Left cardiac atrium (tissue), 4 donors: ENCODE results near the gene DRD3. TPM values are rescaled to one million over a fixed set of nuclear protein-coding genes. Genes with fewer than 3 reads are reported as not detected.

Experiments used
- ATAC-seq, 2 donors: fragments of 200-7000 bp; cut with Tn5 transposase; one replicate each; pipeline ENCODE4 v1.9.1; 2020; ENCODE audit warnings: mild to moderate bottlenecking in 2 of 2, moderate library complexity in 2 of 2
- DNase-seq: peaks from one replicate; pipeline ENCODE4 v3.0.0-alpha.2; 2020
- intact Hi-C, 2 donors: fragments of 100-400 bp; cut with DNase I; formaldehyde crosslinking; loops; one replicate each; pipeline versions ENCODE4 v1.14.1 to v1.15.1; 2022 to 2023
- long read RNA-seq: library from polyadenylated mRNA; unstranded; transcript quantifications from one replicate; pipeline ENCODE4 v2.0.0, GENCODE V29; 2021
- total RNA-seq, 2 donors: library from RNA; stranded (reverse); fragmentation: NEBNext Ultra II Directional; extraction: Animal tissue kit (Norgen Biotek cat#: 25700); gene quantifications; one replicate each; pipeline ENCODE4 v1.2.1, GENCODE V29; 2021
- donor health status: DM: no; HTN: yes; CAD: no.
- donor health status: DM: no; HTN: yes; CAD: no; lungs with severe emphysema.
- donor health status: DM: yes; HTN: yes; CAD: no.
- donor health status: Dilated cardiomyopathy.

DRD3 gene
- not detected for total RNA-seq
- long read RNA-seq, result 0 reads

DNA sequence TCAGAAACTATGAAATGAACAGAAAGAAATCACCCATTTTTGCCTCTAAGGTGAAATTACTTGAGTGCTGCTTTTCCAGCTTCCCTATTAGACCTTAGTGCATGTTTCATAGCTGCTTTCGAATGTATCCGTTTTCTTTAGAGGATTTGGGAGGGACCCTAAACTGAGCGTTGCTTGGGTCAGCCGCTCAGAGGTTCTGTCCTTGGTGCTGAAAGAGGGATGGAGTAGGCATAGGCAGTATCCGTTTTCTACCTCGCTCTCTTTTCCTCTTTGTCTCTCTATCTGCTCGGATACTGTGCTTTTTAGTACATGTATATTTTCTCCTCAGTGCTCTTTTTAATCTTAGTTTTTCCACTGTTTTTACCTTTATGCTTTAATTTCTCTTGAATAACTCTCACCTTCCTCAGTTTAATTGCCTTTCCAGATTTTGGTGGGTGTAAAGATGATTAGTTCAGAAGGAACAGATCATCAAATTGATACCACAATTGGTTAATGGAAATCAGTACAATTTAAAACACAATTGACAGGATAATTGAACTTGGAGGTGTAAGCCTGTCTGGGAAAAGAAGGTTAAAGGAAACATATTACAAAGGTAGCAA lies at the start of gene DRD3:
Gene DRD3, minus strand, starts transcription at position 283 of the 599 bp plus-strand sequence. CDS start 7,060 bp downstream, outside the sequence.
- intact Hi-C loops, result no loop called here
- DNase-seq, result no peak
- peak; percentile 41 to 47 for ATAC-seq

DNA sequence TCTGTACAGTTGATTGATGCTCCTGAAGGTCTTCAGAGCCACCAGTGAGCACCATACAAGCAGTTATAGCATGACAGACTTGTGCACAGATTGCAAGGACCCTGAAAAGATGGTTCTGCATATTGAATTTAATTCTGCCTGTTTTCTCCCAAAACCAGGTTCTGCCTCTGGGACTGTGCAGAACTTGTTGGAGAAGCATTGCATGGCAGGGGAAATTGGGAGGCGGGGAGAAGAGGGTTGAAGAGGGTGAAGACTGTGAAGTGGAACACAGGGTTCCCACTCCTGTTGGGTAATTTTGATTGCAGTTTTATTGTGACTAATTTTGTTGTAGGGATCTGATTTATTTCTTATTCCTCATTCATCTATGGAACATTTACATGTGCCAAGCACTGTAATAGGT lies 48.2 kb upstream of the DRD3 start:
- DNase-seq (no peak), ATAC-seq (no peak)
- intact Hi-C loops, result no loop called here

DNA sequence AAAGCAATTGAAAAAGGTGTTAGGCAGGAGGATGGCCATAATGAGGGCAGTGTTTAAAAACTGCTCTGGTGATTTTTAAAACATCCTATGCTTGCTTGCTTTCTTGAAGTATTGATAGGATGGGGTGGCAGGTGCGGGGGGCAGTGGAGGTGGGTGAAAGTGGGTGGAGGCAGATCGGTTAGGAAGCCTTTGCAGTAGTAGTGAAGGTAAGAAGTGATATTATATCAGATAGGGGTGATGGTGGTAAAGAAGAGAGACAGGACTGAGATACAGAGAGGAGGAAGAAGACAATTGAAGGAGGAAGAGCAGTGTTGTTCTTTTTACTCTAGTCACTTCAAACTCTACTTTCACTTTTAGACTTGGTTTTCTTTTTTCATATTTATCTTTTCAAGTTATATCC lies 47.5 kb upstream of the DRD3 start:
- DNase-seq (no peak), ATAC-seq (no peak)
- intact Hi-C loops, result no loop called here

DNA sequence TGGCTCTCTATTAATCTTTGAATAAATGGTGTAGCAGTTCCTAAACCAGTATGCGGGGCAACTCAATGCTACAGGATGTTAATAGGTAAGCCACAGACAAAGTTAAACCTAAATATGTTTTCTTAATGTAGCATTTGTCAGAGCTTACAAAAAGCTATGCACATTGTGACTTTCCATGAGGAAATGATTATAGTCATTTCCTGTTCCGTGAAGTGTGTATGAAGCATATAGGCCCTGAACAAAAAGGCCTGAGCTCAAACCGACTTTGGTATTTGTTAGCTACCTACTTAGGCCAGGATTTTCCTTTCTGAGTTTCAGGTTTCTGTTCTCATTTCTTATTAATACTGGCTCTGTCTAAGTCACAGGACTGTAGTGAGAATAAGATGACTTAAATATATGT lies 44.3 kb upstream of the DRD3 start:
- ATAC-seq (no peak), DNase-seq (no peak)
- intact Hi-C loops, result no loop called here

DNA sequence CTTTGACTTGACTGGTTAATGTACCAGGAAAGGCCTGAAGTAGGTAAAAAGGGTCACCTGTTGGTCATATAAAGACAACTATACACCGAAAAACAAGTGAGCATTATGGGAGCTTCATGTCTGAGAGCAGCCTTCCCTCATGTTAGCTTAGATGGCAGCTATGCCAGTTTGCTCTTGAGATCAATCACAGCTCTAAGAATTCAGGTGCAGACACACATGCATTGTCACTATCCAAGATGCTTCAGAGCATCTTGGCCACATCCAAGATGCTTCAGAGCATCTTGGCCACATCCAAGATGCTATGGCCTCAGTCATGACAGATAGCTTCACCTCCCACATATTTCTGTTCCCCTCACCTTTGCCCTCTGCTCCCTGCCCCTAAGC lies 43.0 kb upstream of the DRD3 start:
- intact Hi-C loops, result no loop called here
- ATAC-seq (no peak), DNase-seq (no peak)

DNA sequence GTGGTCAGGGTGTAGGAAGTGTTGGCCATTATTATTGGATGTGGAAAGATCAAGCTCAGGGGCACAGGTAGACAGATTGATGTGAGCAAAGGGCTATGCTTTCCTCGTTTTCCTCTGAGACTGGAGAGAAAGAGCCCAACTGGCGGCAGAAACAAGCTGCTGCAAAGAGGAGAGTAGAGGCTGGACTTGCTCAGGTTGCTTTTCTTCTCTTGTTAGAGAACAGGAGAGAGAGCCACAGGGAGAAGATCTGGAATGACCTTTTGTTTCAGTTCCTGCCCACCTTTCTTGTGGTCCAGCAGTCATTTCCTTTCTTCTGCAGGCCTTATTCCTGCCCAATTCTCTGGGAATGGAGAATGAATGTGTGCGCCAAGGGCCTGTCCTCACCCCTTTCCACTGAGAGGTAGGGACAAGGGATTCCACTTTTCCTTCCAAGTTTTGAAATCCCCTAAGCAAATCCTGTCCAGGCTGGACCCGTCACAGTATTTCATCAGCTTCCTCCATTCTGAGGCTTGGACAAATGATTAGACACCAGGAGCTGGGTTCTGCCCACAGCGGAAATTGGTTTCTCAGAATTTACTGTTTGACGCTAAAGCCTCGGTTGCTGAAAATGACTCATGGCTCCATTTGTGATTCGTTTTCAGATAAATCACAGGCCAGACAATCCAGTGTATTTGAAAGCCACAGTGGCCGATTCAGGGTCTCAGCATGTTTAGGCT lies 42.5 kb upstream of the DRD3 start:
- DNase-seq (peak; percentile 34), ATAC-seq (peak; percentile 82)
- intact Hi-C loops, result no loop called here

DNA sequence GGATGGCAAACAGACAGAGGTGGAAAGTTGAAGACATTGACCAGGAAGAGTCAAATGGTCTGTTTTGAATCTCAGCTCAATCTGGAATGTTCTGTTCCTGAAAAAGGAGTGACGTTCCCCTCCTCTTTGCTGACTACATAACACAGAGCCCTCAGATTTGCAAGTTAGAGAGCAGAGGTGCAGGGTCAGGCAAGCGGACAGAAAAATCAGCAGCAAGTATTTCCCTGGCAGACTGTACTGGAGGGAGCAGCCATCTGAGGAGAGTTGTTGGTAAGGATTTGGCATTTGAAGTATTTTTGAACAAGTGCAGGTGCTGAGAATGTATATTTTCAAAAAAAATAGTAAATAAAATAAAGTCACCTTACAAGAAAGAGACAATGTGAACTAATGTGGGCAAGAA lies 40.9 kb upstream of the DRD3 start:
- ATAC-seq, result no peak

DNA sequence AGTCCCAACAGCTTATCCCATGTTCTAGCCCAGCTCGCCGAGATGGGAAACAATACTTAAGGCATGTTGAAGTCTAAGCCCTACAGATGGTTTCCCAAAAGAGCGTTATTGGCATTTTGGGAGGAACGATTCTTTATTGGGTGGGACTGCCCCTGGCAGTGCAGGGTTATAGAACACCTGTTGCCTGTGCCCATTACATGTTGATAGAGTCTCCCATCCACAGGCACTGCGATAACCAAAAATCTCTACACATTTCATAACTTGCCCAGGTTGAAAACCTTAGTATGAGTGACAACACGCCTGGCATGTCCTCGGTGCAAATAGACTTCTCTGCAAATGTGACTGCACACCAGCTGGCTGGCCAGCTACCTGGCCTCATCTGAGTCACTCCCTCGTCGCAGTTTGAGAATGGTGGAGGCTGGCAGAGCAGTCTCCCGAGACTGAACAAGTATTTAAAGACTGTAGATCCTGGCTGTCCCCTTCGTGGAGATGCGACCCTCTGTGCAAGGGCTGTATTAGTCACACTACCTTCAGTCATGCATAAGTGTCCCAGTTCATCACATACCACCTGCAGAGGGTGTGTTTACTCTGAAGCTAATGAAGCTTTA lies 39.8 kb upstream of the DRD3 start:
- intact Hi-C loops, result no loop called here
- ATAC-seq (no peak), DNase-seq (no peak)

More for the DNA sequence above, 40.9 kb upstream of the DRD3 start:
- intact Hi-C loops, result no loop called here
- DNase-seq, result no peak

DNA sequence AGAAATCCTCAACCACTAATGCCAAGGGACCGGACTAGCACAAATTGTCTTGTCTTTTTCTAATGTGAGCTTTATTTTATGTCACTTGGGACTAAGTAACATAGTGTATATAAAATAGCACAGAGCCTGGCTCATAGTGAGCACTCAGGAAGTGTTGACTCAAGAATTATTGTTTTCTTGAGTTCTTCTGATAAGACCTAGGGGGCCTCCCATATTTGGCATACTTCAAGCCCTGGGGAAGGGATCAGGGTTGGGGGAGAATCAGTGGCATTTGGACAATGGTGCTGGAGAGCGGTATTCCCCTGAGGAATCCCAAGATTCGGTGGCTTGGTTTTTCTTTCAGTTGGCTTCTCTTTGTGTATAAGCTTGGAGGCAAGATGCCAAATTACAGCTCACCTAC lies 39.2 kb upstream of the DRD3 start:
- DNase-seq, result no peak
- no peak for ATAC-seq
- intact Hi-C loops, result no loop called here

DNA sequence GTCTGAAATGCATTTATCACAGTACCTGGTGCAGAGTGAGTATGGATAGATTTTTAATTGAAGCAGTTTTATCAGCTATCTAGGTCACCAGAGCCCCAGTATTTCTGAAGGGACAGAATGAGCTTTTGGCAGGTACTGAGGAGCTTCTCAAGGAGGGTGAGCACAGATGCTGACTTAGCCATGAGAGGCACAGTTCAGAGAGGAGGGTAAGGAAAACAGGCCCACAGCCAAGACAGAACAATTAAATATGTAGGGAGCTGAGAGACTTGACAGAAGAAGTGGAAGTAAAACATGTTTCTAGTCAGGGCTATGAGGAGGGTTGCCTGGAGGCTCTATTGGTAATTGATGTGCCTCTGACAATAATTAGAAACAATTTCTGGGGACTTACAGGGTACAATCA lies 38.4 kb upstream of the DRD3 start:
- ATAC-seq (no peak), DNase-seq (no peak)
- intact Hi-C loops, result no loop called here

DNA sequence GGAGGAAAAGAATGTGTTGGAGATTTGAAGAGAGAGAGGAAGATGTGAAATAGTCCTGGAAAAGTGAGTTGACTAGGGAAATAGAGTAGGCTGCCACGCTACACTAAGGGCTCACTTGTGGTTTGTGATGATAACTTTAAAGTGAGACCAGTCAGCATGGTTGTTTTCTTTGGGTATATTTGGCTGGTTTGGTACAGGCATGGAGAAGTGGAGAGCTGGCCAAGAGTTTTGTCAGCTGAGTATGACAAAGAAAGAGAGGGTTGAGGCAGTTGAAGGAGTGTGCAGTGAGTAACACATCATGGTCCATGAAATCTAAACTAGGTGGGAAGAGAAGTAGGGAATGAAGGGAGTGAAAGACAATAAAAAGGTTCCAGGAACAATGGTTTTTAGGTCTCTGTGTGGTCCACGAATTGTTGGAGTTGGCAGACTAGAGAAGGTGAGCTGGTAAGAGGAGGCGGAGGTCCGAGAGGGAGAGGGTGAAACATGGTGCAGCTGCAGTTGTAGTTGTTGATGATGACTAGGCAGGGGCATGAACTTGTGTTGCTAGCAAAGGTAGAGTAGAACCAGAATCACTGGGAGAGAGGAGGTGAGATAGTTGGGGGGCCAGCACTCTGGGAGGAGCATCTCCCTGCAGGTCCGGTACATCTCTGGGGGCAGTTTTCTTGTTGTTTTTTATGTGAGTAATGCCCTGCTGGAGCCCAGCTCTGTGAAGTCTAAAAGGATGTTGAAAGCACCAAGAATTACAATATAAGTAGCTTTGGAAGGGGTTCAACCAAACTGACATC lies 37.5 kb upstream of the DRD3 start:
- no peak for ATAC-seq
- intact Hi-C loops, result no loop called here

DNA sequence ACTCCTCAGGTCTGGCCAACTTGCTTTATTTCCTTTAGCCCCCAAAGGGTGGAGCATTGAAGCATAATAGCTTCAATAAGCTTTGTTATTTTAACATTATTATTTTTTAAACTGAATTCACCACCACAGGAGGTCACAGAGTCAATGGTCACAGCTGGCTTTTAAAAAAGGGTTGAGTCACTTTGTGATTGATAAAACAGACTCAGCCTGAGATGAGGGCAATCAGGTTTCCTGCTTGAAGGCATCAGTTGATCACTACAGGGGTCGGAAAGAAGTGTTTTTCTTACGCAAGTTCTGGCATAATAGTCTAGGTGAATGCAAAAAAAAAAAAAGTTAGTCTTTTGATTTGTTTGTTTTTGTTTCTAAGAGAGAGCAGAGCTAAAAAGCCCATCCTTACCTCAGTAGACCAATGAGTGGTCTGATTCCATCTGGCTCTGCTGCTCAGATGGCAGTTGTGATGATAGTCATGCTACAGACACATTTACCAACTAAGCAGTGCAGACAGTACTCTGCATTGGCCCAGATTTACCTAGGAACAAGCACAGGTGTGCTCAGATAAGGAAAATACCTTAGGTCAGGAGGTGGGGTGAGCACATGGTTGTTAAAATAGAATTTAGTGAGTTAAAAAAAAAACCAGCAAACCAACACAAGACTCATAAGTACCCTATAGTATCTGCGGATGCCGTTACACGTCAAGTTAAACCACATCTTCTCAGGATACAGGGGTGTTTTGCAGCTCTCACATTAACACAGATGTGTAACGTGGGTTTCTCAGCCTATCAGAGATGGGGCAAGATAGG lies 35.9 kb upstream of the DRD3 start:
- intact Hi-C loops, result no loop called here
- DNase-seq, result no peak
- ATAC-seq, result peak; percentile 43 to 81

More for the DNA sequence above, 37.5 kb upstream of the DRD3 start:
- no peak for DNase-seq

DNA sequence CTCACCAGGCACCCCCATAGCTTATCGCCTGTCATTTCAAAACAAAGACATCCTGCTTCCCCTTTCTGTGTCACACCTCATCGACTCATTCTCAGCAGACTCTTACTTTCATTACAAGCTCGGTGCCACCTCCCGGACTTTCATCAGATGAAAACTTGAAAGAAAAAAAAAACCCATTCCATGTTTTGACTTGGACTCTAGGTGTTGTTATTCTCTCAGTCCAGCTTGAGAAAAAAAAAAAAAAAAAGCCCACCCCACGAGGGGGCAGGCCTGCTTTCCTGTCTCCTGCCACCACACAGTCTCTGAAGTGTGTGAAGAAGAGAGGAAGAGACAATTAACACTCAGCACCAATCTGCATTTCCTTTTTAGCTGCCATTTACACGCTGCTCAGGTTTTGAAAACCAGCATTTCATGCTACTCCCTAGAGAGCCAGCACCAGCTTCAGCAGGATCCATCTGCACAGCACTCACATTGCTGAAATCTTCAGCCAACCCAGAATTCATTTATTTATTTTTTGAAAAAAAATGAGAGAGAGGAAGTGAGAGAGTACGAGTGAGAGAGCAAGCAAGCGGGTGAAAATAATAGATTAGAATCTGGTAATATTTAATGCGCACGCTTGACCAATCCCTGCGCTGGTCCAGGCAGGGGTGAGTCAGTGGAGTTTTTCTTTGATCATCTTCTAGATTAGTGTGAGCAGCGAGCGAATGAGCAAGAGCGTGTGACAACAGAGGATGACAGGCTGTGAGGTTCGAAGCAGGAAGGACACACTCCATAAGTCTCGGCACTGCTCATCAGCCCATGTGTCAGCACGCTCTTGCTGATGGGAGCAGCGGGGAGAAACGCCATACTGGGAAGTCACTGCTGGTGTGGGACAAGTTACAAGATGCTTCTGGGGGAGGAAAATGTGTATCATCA lies 35.0 kb upstream of the DRD3 start:
- no peak for DNase-seq
- intact Hi-C loops, result no loop called here
- peak; percentile 69 to 74 for ATAC-seq

DNA sequence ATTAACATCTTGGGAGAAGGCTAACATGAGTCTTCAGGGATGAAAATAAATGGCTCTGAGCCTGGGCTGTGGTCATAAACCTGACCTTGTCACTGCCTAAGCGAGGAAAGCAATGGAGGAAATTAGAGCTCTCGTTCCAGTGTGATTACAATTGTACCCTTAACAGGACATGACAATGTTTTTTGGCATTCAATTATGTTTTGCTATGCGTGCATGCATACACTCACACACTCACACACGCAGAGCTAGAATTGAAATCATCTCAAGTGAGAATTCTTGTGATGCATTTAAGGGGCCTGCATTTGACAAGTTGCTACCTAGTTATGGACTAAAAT lies 34.4 kb upstream of the DRD3 start:
- ATAC-seq (no peak), DNase-seq (no peak)
- intact Hi-C loops, result no loop called here

DNA sequence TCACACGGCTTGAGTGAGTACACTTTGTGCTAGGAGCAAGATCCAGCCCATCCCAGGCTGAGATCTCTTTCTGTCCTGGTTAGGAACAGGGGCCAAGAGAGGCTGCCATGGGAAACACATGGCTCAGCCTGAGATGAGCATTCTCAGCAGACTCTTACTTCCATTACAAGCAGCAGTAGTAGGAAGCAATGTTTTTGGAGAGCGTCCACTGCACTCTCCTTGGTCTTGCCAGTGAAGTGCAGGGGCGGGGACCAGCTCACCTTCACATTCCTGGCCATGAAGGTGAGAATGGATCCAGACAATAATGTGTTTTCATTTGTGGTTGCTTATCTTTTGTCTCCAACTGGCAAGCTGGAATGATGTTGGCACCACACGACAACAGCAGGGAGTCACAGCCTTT lies 33.8 kb upstream of the DRD3 start:
- intact Hi-C loops, result no loop called here
- DNase-seq (no peak), ATAC-seq (no peak)

DNA sequence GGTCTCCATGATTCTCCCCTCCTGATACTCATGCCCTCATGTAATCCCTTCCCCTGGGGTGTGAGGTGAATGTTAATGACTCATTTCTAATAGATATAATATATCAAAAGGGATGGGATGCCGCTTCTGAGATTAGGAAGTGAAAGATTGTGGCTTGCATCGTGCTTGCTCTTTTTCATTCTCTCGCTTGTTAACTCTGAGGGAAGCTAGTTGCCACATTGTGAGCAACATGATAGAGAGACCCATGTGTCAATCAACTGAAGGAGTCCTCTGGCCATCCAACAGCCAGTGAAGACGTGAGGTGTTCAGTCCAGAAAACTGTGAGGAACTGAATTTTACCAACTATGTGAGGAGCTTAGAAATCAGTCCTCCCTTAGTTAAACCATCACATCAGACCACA lies 28.9 kb upstream of the DRD3 start:
- intact Hi-C loops, result no loop called here
- ATAC-seq (no peak), DNase-seq (no peak)

DNA sequence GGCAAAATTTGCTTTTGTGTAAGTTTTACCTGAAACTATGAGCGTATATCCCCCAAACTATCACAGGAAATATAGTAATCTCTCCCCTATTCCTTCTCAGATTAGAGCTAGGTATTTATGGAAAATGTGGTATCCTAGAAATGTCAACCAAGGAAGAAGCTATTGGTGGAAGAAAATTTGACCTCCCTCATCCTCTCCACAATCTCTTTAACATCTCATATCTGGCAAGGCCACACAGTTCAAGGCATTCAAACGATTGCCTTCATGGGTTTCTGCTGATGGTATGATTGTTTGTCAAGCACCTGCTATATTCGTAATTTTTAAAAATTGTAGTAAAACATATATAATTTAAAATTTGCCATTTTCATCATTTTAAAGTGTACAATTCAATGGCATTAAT lies 27.5 kb upstream of the DRD3 start:
- no peak for DNase-seq

DNA sequence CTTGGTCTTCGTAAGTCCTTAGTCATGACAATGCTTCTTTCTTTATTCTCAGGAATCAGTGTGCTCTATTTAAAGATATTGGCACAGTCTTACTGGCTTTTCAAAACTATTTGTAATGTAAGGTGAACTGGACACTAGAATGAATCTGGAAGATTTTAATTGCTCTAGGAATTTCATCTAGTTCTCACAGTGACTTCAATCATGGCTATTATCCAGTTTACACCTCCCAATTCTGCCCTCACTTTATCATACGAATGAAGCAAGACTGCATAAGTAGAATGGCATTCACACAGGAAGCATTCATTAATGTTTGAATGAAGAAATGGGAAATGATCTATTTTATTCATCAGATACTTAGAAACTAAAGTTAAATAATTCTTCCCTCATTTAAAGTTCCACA lies 26.7 kb upstream of the DRD3 start:
- no peak for ATAC-seq
- DNase-seq, result no peak
- intact Hi-C loops, result no loop called here

More for the DNA sequence above, 27.5 kb upstream of the DRD3 start:
- intact Hi-C loops, result no loop called here
- ATAC-seq, result no peak
